Tibial nerve (tissue), 3 donors: ENCODE results near the gene KAT2B.

Experiments used
- POLR2A ChIP-seq, 2 donors: fragments of 450-650 bp; IDR thresholded peaks; one replicate each; pipeline ENCODE4 v1.6.1; 2017; ENCODE audit warnings: antibody characterized with exemption in 2 of 2, mild to moderate bottlenecking in 2 of 2, moderate library complexity in 2 of 2
- TF ChIP-seq, protein P1 (sequence below), 5 experiments: fragments of 200-600 bp in 3 of 5; fragments of 450-650 bp in 2 of 5; sonication (generic) in 3 of 5; IDR thresholded peaks; one replicate each; pipeline ENCODE4 v1.5.1; 2016 to 2019; ENCODE audit warnings: antibody characterized with exemption in 5 of 5, mild to moderate bottlenecking in 3 of 5, moderate library complexity in 2 of 5

- TF ChIP-seq, protein P1, sequence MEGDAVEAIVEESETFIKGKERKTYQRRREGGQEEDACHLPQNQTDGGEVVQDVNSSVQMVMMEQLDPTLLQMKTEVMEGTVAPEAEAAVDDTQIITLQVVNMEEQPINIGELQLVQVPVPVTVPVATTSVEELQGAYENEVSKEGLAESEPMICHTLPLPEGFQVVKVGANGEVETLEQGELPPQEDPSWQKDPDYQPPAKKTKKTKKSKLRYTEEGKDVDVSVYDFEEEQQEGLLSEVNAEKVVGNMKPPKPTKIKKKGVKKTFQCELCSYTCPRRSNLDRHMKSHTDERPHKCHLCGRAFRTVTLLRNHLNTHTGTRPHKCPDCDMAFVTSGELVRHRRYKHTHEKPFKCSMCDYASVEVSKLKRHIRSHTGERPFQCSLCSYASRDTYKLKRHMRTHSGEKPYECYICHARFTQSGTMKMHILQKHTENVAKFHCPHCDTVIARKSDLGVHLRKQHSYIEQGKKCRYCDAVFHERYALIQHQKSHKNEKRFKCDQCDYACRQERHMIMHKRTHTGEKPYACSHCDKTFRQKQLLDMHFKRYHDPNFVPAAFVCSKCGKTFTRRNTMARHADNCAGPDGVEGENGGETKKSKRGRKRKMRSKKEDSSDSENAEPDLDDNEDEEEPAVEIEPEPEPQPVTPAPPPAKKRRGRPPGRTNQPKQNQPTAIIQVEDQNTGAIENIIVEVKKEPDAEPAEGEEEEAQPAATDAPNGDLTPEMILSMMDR (IDR thresholded peaks at IDR 0.05): no peak
- no peak for TF ChIP-seq POLR2A (IDR thresholded peaks at IDR 0.05)
Measured at GRCh38 chr3:20008646-20009045, 31.6 kb upstream of the KAT2B start.
